ENCODE measurements around the gene GRK4. TPM values are rescaled to one million over a fixed set of nuclear protein-coding genes. Genes with fewer than 3 reads are reported as not detected.
"Not testable (repeated sequence)": the region's sequence is repeated elsewhere in the genome, so short reads cannot be mapped to it uniquely, and the experiment has no call there.

The GRK4 gene
- total RNA-seq, 1 donor from 2014 or later: 14.9 TPM

- peak overlapping the region; percentile 3 for H3K4me3 Mint-ChIP-seq (ENCODE audit: low read depth)
- no peaks in the 10 kb centered on the region for H3K27me3 Mint-ChIP-seq
- peaks cover 22% of the 10 kb centered on the region for H3K4me1 Mint-ChIP-seq (ENCODE audit: low read depth)
- H3K9me3 Mint-ChIP-seq (ENCODE audit: low read depth): no peaks in the 10 kb centered on the region
- no peak for DNase-seq (ENCODE audit: low spot score, unreplicated experiment)
- H3K27ac Mint-ChIP-seq: peak overlapping the region; percentile 93
- peaks cover 24% of the 10 kb centered on the region for H3K36me3 Mint-ChIP-seq (ENCODE audit: insufficient read depth)
- TF ChIP-seq CTCF (IDR thresholded peaks at IDR 0.05; ENCODE audit: unreplicated experiment): no peak
These were observed 4.9 kb upstream of the GRK4 start for GRCh38 chr4:2958446-2958845.

- H3K9me3 Mint-ChIP-seq (ENCODE audit: low read depth); H3K27me3 Mint-ChIP-seq; H3K27ac Mint-ChIP-seq; DNase-seq (ENCODE audit: low spot score, unreplicated experiment); H3K4me3 Mint-ChIP-seq (ENCODE audit: low read depth): not testable (repeated sequence)
- peaks cover 29% of the 10 kb centered on the region for H3K4me1 Mint-ChIP-seq (ENCODE audit: low read depth)
- peaks cover 17% of the 10 kb centered on the region for H3K36me3 Mint-ChIP-seq (ENCODE audit: insufficient read depth)
These were observed 2.9 kb upstream of the GRK4 start for GRCh38 chr4:2960450-2960849.

- Mint-ChIP-seq H3K4me3 (ENCODE audit: low read depth) (peak overlapping the region; percentile 93), H3K27ac (peak overlapping the region; percentile 96), H3K36me3 (ENCODE audit: insufficient read depth) (peaks cover 10% of the 10 kb centered on the region), H3K9me3 (ENCODE audit: low read depth) (no peaks in the 10 kb centered on the region), H3K4me1 (ENCODE audit: low read depth) (peaks cover 29% of the 10 kb centered on the region), H3K27me3 (no peaks in the 10 kb centered on the region)
- TF ChIP-seq CTCF (IDR thresholded peaks at IDR 0.05; ENCODE audit: unreplicated experiment): no peak
- DNase-seq (ENCODE audit: low spot score, unreplicated experiment): no peak
These were observed 2.0 kb upstream of the GRK4 start for GRCh38 chr4:2961421-2961810.

GRCh38 chr4:2961811-2962441 is 1.4 kb upstream of the GRK4 start:
- peak overlapping the region; percentile 96 for H3K27ac Mint-ChIP-seq
- H3K4me3 Mint-ChIP-seq (ENCODE audit: low read depth): peak overlapping the region; percentile 93
- no peak for TF ChIP-seq CTCF (IDR thresholded peaks at IDR 0.05; ENCODE audit: unreplicated experiment)
- peaks cover 7% of the 10 kb centered on the region for H3K36me3 Mint-ChIP-seq (ENCODE audit: insufficient read depth)
- no peaks in the 10 kb centered on the region for H3K27me3 Mint-ChIP-seq
- no peaks in the 10 kb centered on the region for H3K9me3 Mint-ChIP-seq (ENCODE audit: low read depth)
- DNase-seq (ENCODE audit: low spot score, unreplicated experiment): no peak
- H3K4me1 Mint-ChIP-seq (ENCODE audit: low read depth): peaks cover 29% of the 10 kb centered on the region

- TF ChIP-seq CTCF (IDR thresholded peaks at IDR 0.05; ENCODE audit: unreplicated experiment): no peak
- H3K36me3 Mint-ChIP-seq (ENCODE audit: insufficient read depth): peaks cover 5% of the 10 kb centered on the region
- no peak for DNase-seq (ENCODE audit: low spot score, unreplicated experiment)
- H3K27ac Mint-ChIP-seq: peak overlapping the region; percentile 96
- no peaks in the 10 kb centered on the region for H3K27me3 Mint-ChIP-seq
- H3K4me3 Mint-ChIP-seq (ENCODE audit: low read depth): peak overlapping the region; percentile 93
- H3K9me3 Mint-ChIP-seq (ENCODE audit: low read depth): no peaks in the 10 kb centered on the region
- peaks cover 29% of the 10 kb centered on the region for H3K4me1 Mint-ChIP-seq (ENCODE audit: low read depth)
These were observed 677 bp upstream of the GRK4 start for GRCh38 chr4:2962614-2963174.

GRCh38 chr4:2963966-2964471 is 648 bp downstream of the GRK4 start:
- Mint-ChIP-seq H3K4me3 (ENCODE audit: low read depth) (peak overlapping the region; percentile 93), H3K9me3 (ENCODE audit: low read depth) (no peaks in the 10 kb centered on the region), H3K36me3 (ENCODE audit: insufficient read depth) (peaks cover 2% of the 10 kb centered on the region), H3K27me3 (no peaks in the 10 kb centered on the region), H3K27ac (peak overlapping the region; percentile 94), H3K4me1 (ENCODE audit: low read depth) (peaks cover 19% of the 10 kb centered on the region)
- DNase-seq (ENCODE audit: low spot score, unreplicated experiment): no peak
- no peak for TF ChIP-seq CTCF (IDR thresholded peaks at IDR 0.05; ENCODE audit: unreplicated experiment)

Measured in progenitor cell of endocrine pancreas (in vitro differentiated cells).